C4-2B (cell line): Measurements from ENCODE around the gene ASPDH.

Experiments used
- H3K27ac ChIP-seq: fragments of 450-650 bp; 2 replicates; pipeline ENCODE4 v1.5.1; 2017
- CTCF ChIP-seq: fragments of 450-650 bp; conservative IDR thresholded peaks from 2 replicates; pipeline ENCODE4 v1.5.1; 2017; ENCODE audit warnings: mild to moderate bottlenecking
- ZFX ChIP-seq: fragments of 450-650 bp; IDR thresholded peaks from 2 replicates; pipeline ENCODE4 v1.6.1; 2017

ASPDH gene

DNA sequence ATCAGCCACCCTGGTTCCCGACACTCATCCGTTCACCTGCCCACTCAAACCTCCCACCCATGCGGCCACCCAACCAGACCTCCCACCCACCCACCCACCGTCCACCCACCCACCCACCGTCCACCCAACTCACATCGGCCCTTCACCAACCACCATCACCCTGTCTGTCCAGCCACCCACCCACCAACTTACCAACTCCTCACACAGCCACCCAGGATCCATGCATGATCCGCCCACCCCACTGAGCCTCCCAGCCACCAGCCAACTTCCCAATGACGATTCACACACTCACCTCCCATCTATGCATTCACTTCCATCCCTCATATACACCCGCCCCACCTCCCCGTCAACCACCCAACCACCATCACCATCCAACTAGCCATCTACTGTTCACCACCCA is 7.0 kb downstream of the ASPDH start:
- TF ChIP-seq ZFX (no peak), CTCF (no peak)
- no peak overlapping the region for H3K27ac ChIP-seq

DNA sequence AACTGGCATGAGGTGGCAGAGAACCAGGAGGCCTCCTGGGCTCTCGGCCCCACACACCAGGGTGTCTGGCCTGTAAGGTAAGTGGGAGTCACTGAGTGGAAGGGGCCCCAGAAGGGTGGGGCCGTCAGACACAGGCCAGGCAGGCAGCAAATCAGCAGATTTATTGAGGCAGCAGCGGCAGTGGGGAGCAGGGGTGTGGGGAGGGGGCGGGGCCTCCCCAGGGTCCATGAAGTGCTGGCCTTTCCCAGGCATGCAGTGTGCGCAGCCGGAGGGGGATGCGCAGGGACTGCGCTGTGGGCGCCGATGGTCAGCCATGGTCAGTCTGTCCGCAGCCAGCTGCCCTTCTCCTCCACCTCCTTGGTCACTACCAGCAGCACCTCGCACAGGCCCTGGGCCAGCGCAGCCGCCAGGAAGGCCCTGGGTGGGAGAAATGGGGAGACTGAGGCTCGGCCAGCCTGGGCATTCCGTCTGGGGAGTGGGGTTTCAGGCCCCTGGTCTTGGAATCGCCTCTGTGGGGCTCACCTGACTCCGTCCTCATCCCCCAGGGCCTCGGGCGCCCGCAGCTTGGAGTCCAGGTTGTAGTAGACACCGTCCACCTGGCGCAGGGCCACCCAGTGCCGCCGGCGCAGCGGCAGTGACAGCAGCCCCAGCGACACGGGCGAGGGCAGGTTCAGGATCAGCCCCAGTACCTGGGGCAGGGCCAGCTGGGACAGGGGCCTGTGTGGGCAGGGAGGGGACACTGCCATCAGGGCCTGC is 7.7 kb downstream of the ASPDH start:
- TF ChIP-seq ZFX (no peak), CTCF (no peak)
- H3K27ac ChIP-seq, result no peak overlapping the region

DNA sequence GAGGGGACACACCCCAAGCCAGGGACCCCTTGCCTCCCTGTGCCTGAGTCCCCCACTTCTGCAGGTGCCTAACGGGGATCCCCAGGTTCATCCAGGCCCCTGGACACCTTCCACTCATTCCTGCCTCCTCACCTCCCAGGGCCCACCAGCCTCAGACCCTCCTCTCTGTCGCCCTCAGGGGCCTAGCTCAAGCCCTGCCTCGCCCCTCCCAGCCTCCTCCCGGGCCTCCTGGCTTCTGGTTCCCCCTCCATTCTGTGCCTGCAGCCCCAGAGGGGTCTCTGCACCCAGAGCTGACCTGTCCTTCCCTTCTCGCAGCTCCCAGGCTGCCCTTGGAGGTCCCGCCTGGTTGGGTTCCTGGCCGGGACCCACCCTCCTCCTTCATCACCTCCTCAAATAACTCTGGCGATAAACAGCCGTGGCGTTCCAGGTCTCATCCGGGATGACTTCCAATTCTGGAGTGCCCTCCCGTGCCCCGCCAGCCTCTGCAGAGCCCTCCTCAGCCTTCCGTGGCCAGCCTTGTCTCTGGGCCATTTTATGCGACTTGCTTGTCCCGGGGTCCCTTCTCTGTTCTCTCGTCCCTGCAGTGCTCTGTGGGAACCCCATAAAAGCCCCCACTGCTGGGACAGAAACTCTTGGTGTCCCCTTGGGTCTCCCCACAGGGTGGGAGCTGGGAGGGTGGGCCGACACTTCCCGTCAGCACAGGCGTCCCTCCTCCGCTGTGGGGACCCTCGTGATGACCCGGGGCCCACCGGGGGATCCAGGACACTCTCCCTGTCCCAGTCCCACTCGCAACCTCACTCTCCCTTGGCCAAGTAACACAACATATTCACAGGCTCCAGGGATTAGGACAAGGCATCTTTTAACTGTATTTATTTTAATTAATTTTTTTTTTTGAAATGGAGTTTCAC is 11.9 kb downstream of the ASPDH start:
- H3K27ac ChIP-seq, result no peak overlapping the region
- TF ChIP-seq CTCF, result no peak
- no peak for TF ChIP-seq ZFX

- H3K27ac ChIP-seq, result no peak overlapping the region
- no peak for TF ChIP-seq CTCF
- TF ChIP-seq ZFX, result no peak
Measured at GRCh38 chr19:50501186-50501567, 12.5 kb downstream of the ASPDH start.

DNA sequence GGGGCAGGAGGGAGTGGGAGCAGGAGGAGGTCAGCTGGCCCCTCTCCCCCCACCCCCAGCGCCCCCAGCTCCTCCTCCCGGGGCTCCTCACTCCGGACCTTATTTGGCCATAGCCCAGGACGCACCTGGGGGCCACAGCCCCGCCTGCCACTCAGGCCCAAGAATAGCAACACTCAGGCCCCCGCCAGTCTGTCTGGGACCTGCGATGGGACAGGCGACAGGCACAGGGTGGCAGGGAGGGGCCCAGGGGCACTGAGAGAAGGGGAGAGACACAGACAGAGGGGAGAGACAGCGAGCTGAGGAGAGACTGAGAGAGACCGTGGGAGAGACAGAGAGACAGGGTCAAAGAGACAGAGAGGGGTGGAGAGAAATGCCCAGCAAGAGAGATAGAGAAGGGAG is 13.0 kb downstream of the ASPDH start:
- H3K27ac ChIP-seq, result no peak overlapping the region

GRCh38 chr19:50500060-50500752 is 13.5 kb downstream of the ASPDH start:
- no peak for TF ChIP-seq ZFX
- no peak; the same call in 1 of the 2 replicates for TF ChIP-seq CTCF
- H3K27ac ChIP-seq, result no peak overlapping the region

More for the DNA sequence above, 13.0 kb downstream of the ASPDH start:
- TF ChIP-seq ZFX (no peak), CTCF (no peak)
